HCT116 (cell line): Measurements from ENCODE around the gene ARMC2. TPM values are rescaled to one million over a fixed set of nuclear protein-coding genes. Genes with fewer than 3 reads are reported as not detected.

Source experiments
- ATAC-seq: fragments of 200-7000 bp; cut with Tn5 transposase; 2 replicates; pipeline ENCODE4 v1.9.1; 2020; ENCODE audit warnings: mild to moderate bottlenecking, moderate library complexity
- BruUV-seq: library from RNA; stranded (reverse); fragments of 400-500 nt; replicated peaks from 2 replicates; lab custom pipeline; 2021; lab: Mats Ljungman, UMichigan
- CTCF ChIA-PET: fragments of 300-600 bp; sonication (Branson Sonifier 250); formaldehyde crosslinking; loops from one replicate; lab custom pipeline; 2021; ENCODE audit warnings: antibody characterized with exemption; lab: Charles Lee
- POLR2A ChIA-PET: fragments of 300-600, 350-600 bp; sonication (Branson Sonifier 250); formaldehyde crosslinking; loops from one replicate; lab custom pipeline; 2021; ENCODE audit warnings: antibody characterized with exemption; lab: Charles Lee
- RAD21 ChIA-PET, 2 experiments: fragments of 300-600 bp; sonication (Branson Sonifier 250); formaldehyde crosslinking; loops; one replicate each; lab custom pipeline; 2023; ENCODE audit warnings: low total read pairs in 2 of 2; ENCODE audit not compliant: uncharacterized antibody in 2 of 2, unreplicated experiment in 2 of 2, low non-redundant PET in 1 of 2; lab: Charles Lee
- DNase-seq: peaks from one replicate; pipeline ENCODE4 v3.0.0-alpha.2; 2010; ENCODE audit warnings: low read depth, low spot score
- H2AFZ ChIP-seq: fragments of 200-600 bp; shearing (Covaris generic), sonication (generic); 2 replicates; pipeline ENCODE4 v1.6.1; 2017; ENCODE audit warnings: low read depth, mixed run types, mixed read lengths, antibody characterized with exemption, low read length; ENCODE audit not compliant: poor library complexity, severe bottlenecking
- H3K27ac ChIP-seq: 2 replicates; pipeline ENCODE4 v1.5.1; 2012; ENCODE audit warnings: low read depth, low read length
- H3K27me3 ChIP-seq: fragments of 200-600 bp; sonication (generic); 2 replicates; pipeline ENCODE4 v1.6.1; 2016; ENCODE audit warnings: mixed run types, low read length, mixed read lengths; ENCODE audit not compliant: insufficient read depth
- H3K36me3 ChIP-seq, 2 experiments: fragments of 200-500 bp in 1 of 2; fragments of 200-600 bp in 1 of 2; sonication (Bioruptor generic) in 1 of 2; sonication (generic) in 1 of 2; 2 replicates each; pipeline versions ENCODE4 v1.5.1 to v1.6.1; 2014 to 2016; ENCODE audit warnings: low read length in 2 of 2, inconsistent platforms in 1 of 2, mixed read lengths in 1 of 2, mixed run types in 1 of 2; ENCODE audit not compliant: insufficient read depth in 2 of 2, control insufficient read depth in 1 of 2
- H3K4me1 ChIP-seq, 2 experiments: fragments of 200-600 bp in 1 of 2; sonication (generic) in 1 of 2; 2 replicates each; pipeline versions ENCODE4 v1.5.1 to v1.6.1; 2012 to 2017; ENCODE audit warnings: low read length in 2 of 2, inconsistent platforms in 1 of 2, mild to moderate bottlenecking in 1 of 2, mixed read lengths in 1 of 2, mixed run types in 1 of 2, moderate library complexity in 1 of 2; ENCODE audit not compliant: insufficient read depth in 2 of 2, control insufficient read depth in 1 of 2
- H3K4me2 ChIP-seq: fragments of 200-600 bp; sonication (generic); 2 replicates; pipeline ENCODE4 v1.6.1; 2017; ENCODE audit warnings: mixed run types, low read length, mixed read lengths
- H3K4me3 ChIP-seq, 2 experiments: fragments of 200-600 bp in 1 of 2; sonication (generic) in 1 of 2; replicated peaks in 1 of 2; 2 replicates each; pipeline ENCODE4 v1.5.1; 2011 to 2016; ENCODE audit warnings: low read length in 2 of 2, control low read depth in 1 of 2, low read depth in 1 of 2, mild to moderate bottlenecking in 1 of 2, mixed read lengths in 1 of 2, mixed run types in 1 of 2
- H3K79me2 ChIP-seq: fragments of 200-600 bp; sonication (generic); 2 replicates; pipeline ENCODE4 v1.6.1; 2017; ENCODE audit warnings: mild to moderate bottlenecking, mixed run types, low read length, moderate library complexity, mixed read lengths; ENCODE audit not compliant: insufficient read depth
- H3K9ac ChIP-seq: fragments of 200-600 bp; sonication (generic); 2 replicates; pipeline ENCODE4 v1.6.1; 2016; ENCODE audit warnings: low read length, mixed read lengths
- H3K9me2 ChIP-seq: fragments of 200-600 bp; sonication (generic), shearing (Covaris generic); 2 replicates; pipeline ENCODE4 v1.6.1; 2017; ENCODE audit warnings: mixed run types, mild to moderate bottlenecking, moderate library complexity; ENCODE audit not compliant: insufficient read depth
- H3K9me3 ChIP-seq, 2 experiments: fragments of 200-500 bp in 1 of 2; fragments of 200-600 bp in 1 of 2; sonication (Bioruptor generic) in 1 of 2; sonication (generic) in 1 of 2; 2 replicates each; pipeline ENCODE4 v1.6.1; 2014 to 2017; ENCODE audit warnings: low read length in 2 of 2, mixed read lengths in 2 of 2, inconsistent platforms in 1 of 2, low read depth in 1 of 2, mild to moderate bottlenecking in 1 of 2, mixed run types in 1 of 2, moderate library complexity in 1 of 2; ENCODE audit not compliant: control insufficient read depth in 1 of 2, insufficient read depth in 1 of 2
- H4K20me1 ChIP-seq: fragments of 200-600 bp; sonication (generic), shearing (Covaris generic); 2 replicates; pipeline ENCODE4 v1.6.1; 2017; ENCODE audit warnings: mixed run types, mild to moderate bottlenecking, moderate library complexity; ENCODE audit not compliant: insufficient read depth
- CBX3 ChIP-seq: IDR thresholded peaks from 2 replicates; pipeline ENCODE4 v1.6.1; 2012; ENCODE audit warnings: low read depth
- CEBPB ChIP-seq: IDR thresholded peaks from 2 replicates; pipeline ENCODE4 v1.6.1; 2012; ENCODE audit warnings: low read depth
- ELF1 ChIP-seq: IDR thresholded peaks from 2 replicates; pipeline ENCODE4 v1.6.1; 2012; ENCODE audit warnings: low read depth, borderline replicate concordance
- FOSL1 ChIP-seq: IDR thresholded peaks from 2 replicates; pipeline ENCODE4 v1.6.1; 2012; ENCODE audit warnings: low read depth
- POLR2A ChIP-seq: IDR thresholded peaks from 2 replicates; pipeline ENCODE4 v1.7.0; 2011; ENCODE audit warnings: borderline replicate concordance; ENCODE audit not compliant: insufficient read depth, insufficient read length; ENCODE audit errors: extremely low read depth
- RAD21 ChIP-seq: IDR thresholded peaks from 2 replicates; pipeline ENCODE4 v1.6.1; 2012; ENCODE audit warnings: low read depth, mild to moderate bottlenecking
- SIN3A ChIP-seq: IDR thresholded peaks from 2 replicates; pipeline ENCODE4 v1.6.1; 2012; ENCODE audit warnings: low read depth
- SP1 ChIP-seq: IDR thresholded peaks from 2 replicates; pipeline ENCODE4 v1.6.1; 2012; ENCODE audit warnings: low read depth
- SRF ChIP-seq: IDR thresholded peaks from 2 replicates; pipeline ENCODE4 v1.6.1; 2012; ENCODE audit warnings: low read depth
- TCF7L2 ChIP-seq: IDR thresholded peaks from 2 replicates; pipeline ENCODE4 v1.7.0; 2011; ENCODE audit warnings: borderline replicate concordance, inconsistent platforms; ENCODE audit not compliant: insufficient read depth, insufficient read length; ENCODE audit errors: extremely low read depth
- YY1 ChIP-seq: IDR thresholded peaks from 2 replicates; pipeline ENCODE4 v1.6.1; 2011; ENCODE audit warnings: low read length, low read depth, moderate library complexity, mild to moderate bottlenecking; ENCODE audit not compliant: insufficient replicate concordance; ENCODE audit errors: extremely low read depth
- ZFX ChIP-seq: fragments of 450-650 bp; IDR thresholded peaks from 2 replicates; pipeline ENCODE4 v1.6.1; 2017
- ZNF274 ChIP-seq: fragments of 200-500 bp; sonication (Bioruptor generic); IDR thresholded peaks from 2 replicates; pipeline ENCODE4 v1.6.1; 2014; ENCODE audit warnings: mild to moderate bottlenecking, low read depth, low read length, inconsistent platforms
- intact Hi-C: fragments of 100-400 bp; cut with micrococcal nuclease; formaldehyde crosslinking; loops from 2 replicates; pipeline ENCODE4 v1.10.0; 2022
- total RNA-seq: library from RNA; stranded (reverse); gene quantifications from one replicate; pipeline ENCODE4 v1.2.1, GENCODE V29; 2021; ENCODE audit not compliant: unreplicated experiment
- TF ChIP-seq, protein P1 (sequence below): IDR thresholded peaks from 2 replicates; pipeline ENCODE4 v1.6.1; 2012
- TF ChIP-seq, protein P2 (sequence below), 3 experiments: fragments of 200-600 bp in 1 of 3; sonication (generic) in 1 of 3; IDR thresholded peaks in 2 of 3; conservative IDR thresholded peaks in 1 of 3; 2 replicates each; pipeline ENCODE4 v1.5.1; 2012 to 2017; ENCODE audit warnings: low read depth in 2 of 3, low read length in 2 of 3, antibody characterized with exemption in 1 of 3, borderline replicate concordance in 1 of 3, control low read depth in 1 of 3, mild to moderate bottlenecking in 1 of 3, mixed read lengths in 1 of 3, mixed run types in 1 of 3, moderate library complexity in 1 of 3; ENCODE audit not compliant: insufficient read depth in 1 of 3
- TF ChIP-seq, protein P3 (sequence below): IDR thresholded peaks from 2 replicates; pipeline ENCODE4 v1.6.1; 2011; ENCODE audit warnings: mild to moderate bottlenecking, low read length, moderate library complexity; ENCODE audit not compliant: insufficient replicate concordance; ENCODE audit errors: extremely low read depth
- TF ChIP-seq, protein P4 (sequence below): IDR thresholded peaks from 2 replicates; pipeline ENCODE4 v1.6.1; 2012

ARMC2 gene
- total RNA-seq, 1 experiment from 2014 or later, result 3.6 TPM

DNA sequence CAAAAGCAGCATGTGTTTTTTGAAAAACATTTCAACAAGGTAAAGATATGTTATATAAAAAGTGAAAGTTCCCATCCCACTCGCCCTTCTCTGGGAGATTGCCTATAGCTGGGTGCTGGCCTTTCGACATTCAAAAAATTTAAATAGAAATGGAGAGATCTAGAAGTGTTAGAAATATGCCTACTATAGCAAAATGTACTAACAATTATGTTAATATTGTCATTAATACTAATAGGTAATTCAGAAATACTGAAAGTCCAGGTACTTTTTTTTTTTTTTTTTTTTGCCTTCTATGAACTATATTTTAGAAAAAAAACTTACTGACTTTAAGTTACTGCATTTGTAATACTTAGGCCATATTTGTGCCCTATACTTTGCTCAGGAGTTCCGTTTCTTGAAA lies 159.3 kb downstream of the ARMC2 start:
- CTCF ChIA-PET, result no interaction called here
- no peak for DNase-seq
- TF ChIP-seq SRF (no peak), FOSL1 (no peak), CBX3 (no peak), ELF1 (no peak)
- TF ChIP-seq, protein P1, sequence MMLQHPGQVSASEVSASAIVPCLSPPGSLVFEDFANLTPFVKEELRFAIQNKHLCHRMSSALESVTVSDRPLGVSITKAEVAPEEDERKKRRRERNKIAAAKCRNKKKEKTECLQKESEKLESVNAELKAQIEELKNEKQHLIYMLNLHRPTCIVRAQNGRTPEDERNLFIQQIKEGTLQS, result no peak
- POLR2A ChIA-PET, result no interaction called here
- Histone ChIP-seq H2AFZ (no peak overlapping the region), H3K79me2 (peaks cover 13% of the 10 kb centered on the region; the same call in 1 of the 2 replicates), H4K20me1 (no peaks in the 10 kb centered on the region), H3K9me3 (no peaks in the 10 kb centered on the region), H3K4me2 (peak overlapping the region; percentile 94; the same call in 1 of the 2 replicates), H3K4me3 (no peak overlapping the region), H3K27ac (no peak overlapping the region), H3K9ac (no peak overlapping the region), H3K36me3 (no peaks in the 10 kb centered on the region), H3K4me1 (peaks cover 8 to 17% of the 10 kb centered on the region in 2 experiments), H3K27me3 (no peaks in the 10 kb centered on the region), H3K9me2 (no peaks in the 10 kb centered on the region)
- intact Hi-C loops, result no loop called here
- RAD21 ChIA-PET, result no interaction called here
- ATAC-seq, result no peak
- no TSS peak for BruUV-seq

DNA sequence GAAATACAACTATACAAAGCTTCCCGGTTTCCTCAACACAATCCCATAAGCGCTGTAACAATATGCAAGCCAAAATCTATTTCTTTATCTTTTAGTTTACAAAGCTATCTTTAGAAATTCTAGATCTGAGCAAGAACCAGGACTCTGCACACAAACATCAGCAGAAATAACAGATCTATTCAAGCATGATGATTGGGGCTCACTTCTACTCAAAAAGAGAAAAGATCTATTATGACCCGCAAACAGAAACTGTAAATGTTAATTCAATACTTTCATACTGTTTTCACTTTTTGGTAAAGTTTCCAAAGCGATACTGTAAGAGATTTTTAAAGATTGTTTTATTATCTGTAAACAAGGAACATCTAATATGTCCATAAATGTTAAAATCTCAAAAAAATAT lies 159.8 kb downstream of the ARMC2 start:
- Histone ChIP-seq H3K36me3 (no peaks in the 10 kb centered on the region), H3K4me2 (peak overlapping the region; percentile 94), H3K9me3 (no peaks in the 10 kb centered on the region), H3K4me1 (peaks cover 8 to 17% of the 10 kb centered on the region in 2 experiments), H3K4me3 (peak overlapping the region in 1 of 2 experiments; percentile 82; a peak in 2 of 4 replicates), H2AFZ (no peak overlapping the region), H3K27me3 (no peaks in the 10 kb centered on the region), H4K20me1 (no peaks in the 10 kb centered on the region), H3K79me2 (peaks cover 13% of the 10 kb centered on the region; the same call in 1 of the 2 replicates), H3K9me2 (no peaks in the 10 kb centered on the region), H3K27ac (no peak overlapping the region; the same call in 1 of the 2 replicates), H3K9ac (0 out of 2 replicates have a peak overlapping the region, but pooled peaks have one; percentile 75)
- no peak for DNase-seq
- intact Hi-C loops, result no loop called here
- ATAC-seq, result no peak
- BruUV-seq, result TSS peak; percentile 50
- POLR2A ChIA-PET, result no interaction called here
- CTCF ChIA-PET, result no interaction called here
- RAD21 ChIA-PET, result no interaction called here
- no peak for TF ChIP-seq ELF1
- no peak for TF ChIP-seq SP1
- TF ChIP-seq ZFX, result no peak
- TF ChIP-seq, protein P2, sequence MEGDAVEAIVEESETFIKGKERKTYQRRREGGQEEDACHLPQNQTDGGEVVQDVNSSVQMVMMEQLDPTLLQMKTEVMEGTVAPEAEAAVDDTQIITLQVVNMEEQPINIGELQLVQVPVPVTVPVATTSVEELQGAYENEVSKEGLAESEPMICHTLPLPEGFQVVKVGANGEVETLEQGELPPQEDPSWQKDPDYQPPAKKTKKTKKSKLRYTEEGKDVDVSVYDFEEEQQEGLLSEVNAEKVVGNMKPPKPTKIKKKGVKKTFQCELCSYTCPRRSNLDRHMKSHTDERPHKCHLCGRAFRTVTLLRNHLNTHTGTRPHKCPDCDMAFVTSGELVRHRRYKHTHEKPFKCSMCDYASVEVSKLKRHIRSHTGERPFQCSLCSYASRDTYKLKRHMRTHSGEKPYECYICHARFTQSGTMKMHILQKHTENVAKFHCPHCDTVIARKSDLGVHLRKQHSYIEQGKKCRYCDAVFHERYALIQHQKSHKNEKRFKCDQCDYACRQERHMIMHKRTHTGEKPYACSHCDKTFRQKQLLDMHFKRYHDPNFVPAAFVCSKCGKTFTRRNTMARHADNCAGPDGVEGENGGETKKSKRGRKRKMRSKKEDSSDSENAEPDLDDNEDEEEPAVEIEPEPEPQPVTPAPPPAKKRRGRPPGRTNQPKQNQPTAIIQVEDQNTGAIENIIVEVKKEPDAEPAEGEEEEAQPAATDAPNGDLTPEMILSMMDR (IDR thresholded peaks at IDR 0.05 in 2 of 3, conservative IDR thresholded peaks at IDR 0.05 in 1 of 3; ENCODE audit: borderline replicate concordance in 1 of 3, insufficient read depth in 1 of 3, low read depth in 2 of 3, low read length in 2 of 3), result no peak
- no peak for TF ChIP-seq SRF
- TF ChIP-seq, protein P3, sequence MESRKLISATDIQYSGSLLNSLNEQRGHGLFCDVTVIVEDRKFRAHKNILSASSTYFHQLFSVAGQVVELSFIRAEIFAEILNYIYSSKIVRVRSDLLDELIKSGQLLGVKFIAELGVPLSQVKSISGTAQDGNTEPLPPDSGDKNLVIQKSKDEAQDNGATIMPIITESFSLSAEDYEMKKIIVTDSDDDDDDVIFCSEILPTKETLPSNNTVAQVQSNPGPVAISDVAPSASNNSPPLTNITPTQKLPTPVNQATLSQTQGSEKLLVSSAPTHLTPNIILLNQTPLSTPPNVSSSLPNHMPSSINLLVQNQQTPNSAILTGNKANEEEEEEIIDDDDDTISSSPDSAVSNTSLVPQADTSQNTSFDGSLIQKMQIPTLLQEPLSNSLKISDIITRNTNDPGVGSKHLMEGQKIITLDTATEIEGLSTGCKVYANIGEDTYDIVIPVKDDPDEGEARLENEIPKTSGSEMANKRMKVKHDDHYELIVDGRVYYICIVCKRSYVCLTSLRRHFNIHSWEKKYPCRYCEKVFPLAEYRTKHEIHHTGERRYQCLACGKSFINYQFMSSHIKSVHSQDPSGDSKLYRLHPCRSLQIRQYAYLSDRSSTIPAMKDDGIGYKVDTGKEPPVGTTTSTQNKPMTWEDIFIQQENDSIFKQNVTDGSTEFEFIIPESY, result no peak
- TF ChIP-seq, protein P4, sequence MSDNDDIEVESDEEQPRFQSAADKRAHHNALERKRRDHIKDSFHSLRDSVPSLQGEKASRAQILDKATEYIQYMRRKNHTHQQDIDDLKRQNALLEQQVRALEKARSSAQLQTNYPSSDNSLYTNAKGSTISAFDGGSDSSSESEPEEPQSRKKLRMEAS, result no peak
- TF ChIP-seq CEBPB, result no peak
- TF ChIP-seq POLR2A, result no peak
- no peak for TF ChIP-seq ZNF274
- TF ChIP-seq, protein P1, result no peak
- no peak for TF ChIP-seq SIN3A
- TF ChIP-seq TCF7L2, result no peak
- no peak for TF ChIP-seq YY1
- no peak for TF ChIP-seq RAD21
